Subcutaneous adipose tissue (tissue), 4 donors: Measurements from ENCODE around the gene RAB11FIP3. TPM values are rescaled to one million over a fixed set of nuclear protein-coding genes. Genes with fewer than 3 reads are reported as not detected.

Experiments used
- CTCF ChIP-seq: fragments of 450-650 bp; IDR thresholded peaks from one replicate; pipeline ENCODE4 v1.5.1; 2016; ENCODE audit warnings: low read depth, mild to moderate bottlenecking, control low read depth, antibody characterized with exemption, moderate library complexity
- total RNA-seq, 4 donors: library from RNA; depleted of rRNA; stranded (reverse); fragments of >200 nt; gene quantifications; one replicate each; pipeline ENCODE4 v1.1.0, GENCODE V29; 2016

The RAB11FIP3 gene
- total RNA-seq, 4 donors from 2014 or later, result 10.9 to 35.0 (median 21.0) TPM

- no peak for TF ChIP-seq CTCF
These were observed 78.0 kb downstream of the RAB11FIP3 start for GRCh38 chr16:503150-504071.

- TF ChIP-seq CTCF, result no peak
These were observed 80.2 kb downstream of the RAB11FIP3 start for GRCh38 chr16:505479-506245.

- no peak for TF ChIP-seq CTCF
These were observed 80.7 kb downstream of the RAB11FIP3 start for GRCh38 chr16:506246-506546.

- no peak for TF ChIP-seq CTCF
These were observed 82.5 kb downstream of the RAB11FIP3 start for GRCh38 chr16:507996-508395.

GRCh38 chr16:508884-509736, 83.7 kb downstream of the RAB11FIP3 start:
- TF ChIP-seq CTCF, result no peak

GRCh38 chr16:510066-510825, 84.8 kb downstream of the RAB11FIP3 start:
- TF ChIP-seq CTCF, result no peak
